DMS 273 (cell line): ENCODE data around the gene OLFM2.

Experiments
- DNase-seq: peaks from one replicate; lab custom pipeline; 2025; ENCODE audit not compliant: unreplicated experiment; lab: John Stamatoyannopoulos, UW

OLFM2 gene

DNA sequence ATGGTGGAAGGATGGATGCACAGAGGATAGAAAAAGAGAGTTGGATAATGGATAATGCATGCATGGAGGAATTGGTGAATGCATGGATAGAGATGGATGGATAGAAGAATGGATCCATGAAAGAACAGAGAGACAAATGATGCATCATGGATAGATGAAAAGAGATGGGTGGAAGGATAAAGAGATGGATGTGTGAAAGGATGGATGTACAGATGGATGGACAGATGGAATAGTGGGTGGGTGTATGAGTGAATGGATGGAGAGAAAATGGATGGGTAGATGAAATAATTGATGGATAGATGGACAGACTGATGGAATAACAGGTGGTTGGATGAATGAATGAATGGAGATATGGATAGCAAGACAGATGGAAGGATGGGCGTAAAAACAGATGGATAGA lies 25.7 kb downstream of the OLFM2 start:
- DNase-seq: no peak

DNA sequence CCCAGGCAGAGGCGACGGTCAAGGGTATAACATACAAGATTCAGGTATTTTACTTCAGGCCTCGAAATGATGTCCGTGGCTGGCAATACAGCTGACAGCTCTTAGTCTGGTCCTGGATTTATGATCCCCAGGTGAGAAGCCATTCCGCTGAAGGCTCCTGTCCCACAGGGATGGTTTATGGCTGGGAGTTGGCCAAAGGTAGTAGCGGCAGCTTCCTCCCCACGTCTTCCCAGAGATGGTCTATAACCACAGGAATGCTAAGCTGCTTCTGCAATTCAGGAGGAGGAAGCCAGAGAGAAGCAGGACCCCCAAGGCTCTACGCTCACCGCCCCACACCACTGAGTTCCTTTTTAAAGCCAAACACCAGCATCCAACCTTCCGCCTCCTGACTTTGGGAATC lies 27.1 kb downstream of the OLFM2 start:
- DNase-seq: no peak

DNA sequence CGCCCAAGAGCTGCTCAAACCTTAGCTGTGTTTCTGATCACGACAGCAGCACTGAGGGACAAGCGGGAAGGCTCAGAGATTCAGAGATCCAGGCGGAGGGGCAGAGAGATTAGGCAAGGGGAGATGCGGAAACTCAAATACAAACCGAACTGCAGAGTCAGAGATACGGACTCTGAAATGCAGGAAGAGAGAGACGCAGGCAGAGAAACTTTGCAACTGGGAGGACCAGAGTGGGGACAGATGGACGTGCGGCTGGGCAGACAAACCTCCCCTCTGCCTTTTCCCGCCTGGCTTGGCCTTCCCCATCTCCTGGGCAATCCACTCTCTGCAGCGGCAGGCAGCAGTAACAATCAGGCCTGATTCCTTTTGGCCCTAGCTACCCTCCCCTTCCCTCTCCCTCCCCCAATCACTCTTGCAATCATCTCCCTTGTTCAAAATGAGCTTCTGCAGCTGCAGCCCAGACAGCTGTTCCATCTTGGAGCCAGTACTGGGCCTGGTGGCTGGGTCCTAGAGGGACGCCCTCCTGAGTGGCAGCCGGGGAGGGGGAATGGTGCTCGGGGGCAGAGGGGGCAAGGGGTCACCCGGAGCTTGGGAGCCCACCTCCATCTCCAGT lies 29.7 kb downstream of the OLFM2 start:
- no peak for DNase-seq

DNA sequence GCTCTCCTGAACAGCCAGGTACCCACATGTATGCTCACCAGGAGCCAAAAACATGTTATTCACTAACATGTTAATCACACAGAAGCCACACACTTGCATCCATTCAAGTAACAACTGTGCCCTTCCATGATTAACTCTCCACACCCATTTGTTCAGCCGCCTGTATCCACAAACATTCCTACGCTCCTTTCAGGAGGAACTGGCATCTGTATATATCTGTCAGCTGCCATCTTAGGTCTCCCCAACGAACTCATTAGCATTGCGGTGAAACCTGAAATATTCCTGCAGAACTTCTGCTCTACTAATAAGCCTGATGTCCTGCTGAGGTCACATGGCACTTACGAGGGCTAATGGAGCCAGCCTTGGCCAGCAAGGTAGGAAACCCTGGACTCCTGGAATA lies 33.0 kb downstream of the OLFM2 start:
- no peak for DNase-seq

DNA sequence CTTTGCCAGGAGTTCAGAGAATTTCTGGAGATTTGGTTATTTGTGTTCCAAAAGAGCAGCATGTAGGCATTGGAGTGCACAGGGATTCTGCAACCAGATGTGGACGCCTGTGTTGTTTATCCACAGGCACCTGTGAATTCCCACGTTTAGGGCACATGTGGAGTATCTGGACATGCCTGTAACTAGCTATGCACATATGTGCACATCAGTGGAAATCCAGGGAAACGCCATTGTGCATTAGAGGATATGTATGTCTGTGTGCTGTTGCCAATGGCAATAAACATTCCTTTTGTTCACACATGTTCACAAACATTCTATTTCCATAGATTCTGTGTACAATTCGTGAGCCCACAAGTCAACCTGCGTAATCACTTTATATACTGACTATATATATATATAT lies 34.7 kb downstream of the OLFM2 start:
- no peak for DNase-seq

DNA sequence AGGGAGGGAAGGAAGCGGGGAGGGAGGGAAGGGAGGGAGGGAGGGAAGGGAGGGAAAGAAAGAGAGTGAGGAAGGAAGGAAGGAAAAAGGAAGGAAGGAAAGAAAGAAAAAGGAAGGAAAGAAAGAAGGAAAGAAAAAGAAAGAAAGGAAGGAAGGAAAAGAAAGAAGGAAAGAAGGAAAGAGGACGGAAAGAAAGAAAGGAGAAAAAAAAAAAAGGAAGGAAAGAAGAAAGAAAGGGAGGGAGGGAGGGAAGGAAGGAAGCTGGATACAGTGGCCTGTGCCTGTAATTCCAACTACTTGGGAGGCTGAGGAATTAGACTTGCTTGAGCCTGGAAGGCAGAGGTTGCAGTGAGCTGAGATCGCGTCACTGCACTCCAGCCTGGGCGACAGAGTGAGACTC lies 35.3 kb downstream of the OLFM2 start:
- no peak for DNase-seq

DNA sequence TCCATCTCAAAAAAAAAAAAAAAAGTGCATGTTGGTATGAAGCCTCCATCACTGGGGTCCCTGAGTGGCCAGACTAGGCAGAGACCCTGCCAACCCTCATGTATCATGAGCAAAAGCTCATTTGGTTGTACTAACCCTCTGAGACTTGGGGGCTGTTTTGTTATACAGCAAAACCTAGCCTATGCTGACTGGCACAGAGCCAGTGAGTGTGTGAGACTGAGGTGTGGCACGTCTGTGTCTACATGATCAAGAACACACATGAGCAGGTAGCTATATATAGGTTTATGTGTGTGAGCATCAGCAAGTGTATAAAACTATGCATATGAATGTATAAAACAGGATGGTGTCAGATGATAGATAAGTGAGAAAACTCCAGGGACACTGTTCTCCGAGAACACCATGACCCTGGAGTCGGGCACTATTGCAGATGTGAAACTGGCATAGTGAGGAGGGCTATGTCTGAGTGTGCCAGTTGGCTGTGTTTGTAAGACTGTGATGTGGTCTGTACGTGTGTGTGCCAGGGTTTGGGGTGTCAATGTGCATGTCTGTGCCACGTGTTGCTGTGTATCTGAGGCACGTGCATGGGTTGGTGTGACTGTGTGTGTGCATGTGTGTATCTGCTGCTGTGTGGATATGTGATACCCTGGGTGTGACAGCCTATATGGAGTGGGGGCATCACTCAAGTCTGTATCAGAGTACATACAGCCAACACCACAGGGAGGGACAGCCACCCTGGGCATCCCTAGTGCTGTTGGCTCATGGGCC lies 44.5 kb downstream of the OLFM2 start:
- DNase-seq: no peak

DNA sequence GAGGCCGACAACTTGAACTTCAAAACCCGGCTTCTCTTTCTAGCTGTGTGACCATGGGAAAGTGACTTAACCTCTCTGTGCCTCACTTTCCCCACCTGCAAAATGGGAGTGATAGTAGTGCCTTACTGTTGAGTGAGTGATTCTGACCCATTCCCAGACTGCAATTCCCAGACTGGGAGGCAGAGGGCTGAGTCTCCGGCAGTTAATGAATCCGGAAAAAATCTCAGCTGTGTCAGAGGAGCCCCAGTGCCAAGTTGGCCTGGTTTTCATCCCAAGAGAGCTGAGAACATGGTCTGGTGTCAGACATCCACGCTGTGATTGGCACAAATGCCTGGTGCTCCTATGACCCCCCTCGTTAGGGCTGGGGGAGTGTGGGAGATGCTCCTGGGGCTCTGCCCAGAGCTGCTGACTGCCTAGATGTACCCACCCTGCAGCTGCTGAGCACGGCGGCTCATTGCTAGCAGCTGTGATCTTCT lies 51.2 kb downstream of the OLFM2 start:
- DNase-seq: peak; percentile 87

DNA sequence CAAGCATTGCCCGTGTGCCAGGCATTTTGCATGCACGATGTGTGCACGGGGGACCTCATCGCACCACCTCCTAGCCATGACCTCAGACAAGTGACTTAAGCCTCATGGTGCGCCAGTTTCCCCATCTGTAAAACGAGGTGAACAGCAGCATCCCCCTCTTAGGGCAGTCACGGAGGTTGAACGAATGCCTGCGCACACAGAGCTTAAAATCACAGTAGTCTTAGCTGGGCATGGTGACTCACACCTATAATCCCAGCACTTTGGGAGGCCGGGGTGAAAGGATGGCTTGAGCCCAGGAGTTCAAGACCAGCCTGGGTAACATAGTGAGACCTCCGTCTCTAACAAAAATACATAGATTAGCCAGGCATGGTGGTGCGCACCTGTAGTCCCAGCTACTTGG lies 52.6 kb downstream of the OLFM2 start:
- no peak for DNase-seq

DNA sequence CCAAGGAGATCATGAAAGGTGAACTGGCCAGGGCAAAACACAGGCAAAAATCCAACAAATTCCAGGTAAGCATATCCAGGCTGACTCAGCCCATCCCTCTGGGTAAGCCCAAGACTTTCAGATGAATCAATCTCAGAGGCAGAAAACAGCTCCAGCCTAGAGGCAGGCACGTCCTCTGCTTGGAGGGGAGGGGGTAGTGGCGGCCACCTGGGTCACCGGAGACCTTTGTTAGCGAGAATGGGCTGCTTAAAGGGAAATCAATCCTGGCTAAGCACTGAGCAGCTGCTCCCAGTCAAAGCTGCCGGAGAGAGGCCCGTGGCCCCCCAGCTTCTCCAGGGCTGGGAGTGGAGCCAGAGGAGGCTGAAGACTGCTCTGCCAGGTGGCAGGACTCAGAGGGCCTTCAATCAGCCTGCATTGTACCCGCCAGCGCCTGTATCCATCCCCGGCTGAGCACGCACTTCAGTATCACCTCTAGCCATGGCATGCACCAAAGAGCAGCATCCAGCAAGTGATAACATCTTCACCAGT lies 53.0 kb downstream of the OLFM2 start:
- DNase-seq: peak; percentile 86

DNA sequence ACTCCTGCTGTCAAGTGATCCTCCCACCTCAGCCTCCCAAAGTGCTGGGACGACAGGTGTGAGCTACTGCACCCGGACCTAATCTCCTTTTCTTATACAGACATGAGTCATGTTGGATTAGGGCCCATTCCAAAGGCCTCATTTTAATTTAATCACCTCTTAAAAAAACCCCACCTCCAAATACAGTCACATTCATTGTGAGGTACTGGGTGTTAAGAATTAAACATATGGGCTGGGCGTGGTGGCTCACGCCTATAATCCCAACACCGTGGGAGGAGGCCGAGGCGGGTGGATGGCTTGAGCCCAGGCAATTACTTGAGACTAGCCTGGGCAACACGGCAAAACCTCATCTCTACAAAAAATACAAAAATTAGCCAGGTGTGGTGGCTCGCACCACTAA lies 54.6 kb downstream of the OLFM2 start:
- DNase-seq: peak; percentile 64

DNA sequence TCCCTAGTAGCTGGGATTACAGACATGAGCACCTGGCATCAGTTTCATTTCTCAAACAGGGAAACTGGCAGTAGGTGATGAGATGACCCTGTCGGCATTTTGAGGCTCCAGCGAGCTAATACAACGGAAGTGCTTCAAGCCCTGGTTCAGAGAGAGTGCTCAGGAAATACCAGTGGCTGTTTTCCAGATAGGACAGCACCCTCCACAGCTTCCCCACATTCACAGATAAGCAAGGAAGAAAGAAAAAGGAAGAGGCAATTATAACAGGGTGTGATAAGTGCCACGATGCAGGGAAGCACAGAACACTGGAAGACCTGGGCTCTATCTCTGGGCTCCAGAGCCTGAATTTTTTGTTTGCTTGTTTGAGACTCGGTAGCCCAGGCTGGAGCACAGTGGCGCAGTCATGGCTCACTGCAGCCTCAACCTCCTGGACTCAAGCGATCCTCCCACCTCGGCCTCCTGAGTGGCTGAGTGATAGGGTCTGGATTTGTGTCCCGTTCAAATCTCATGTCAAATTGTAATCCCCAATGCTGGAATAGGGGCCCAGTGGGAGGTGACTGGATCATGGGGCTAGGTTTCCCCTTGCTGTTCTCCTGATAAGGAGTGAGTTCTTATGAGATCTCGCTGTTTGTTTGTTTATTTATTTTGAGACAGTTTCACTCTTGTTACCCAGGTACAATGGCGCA lies 57.7 kb downstream of the OLFM2 start:
- no peak for DNase-seq

DNA sequence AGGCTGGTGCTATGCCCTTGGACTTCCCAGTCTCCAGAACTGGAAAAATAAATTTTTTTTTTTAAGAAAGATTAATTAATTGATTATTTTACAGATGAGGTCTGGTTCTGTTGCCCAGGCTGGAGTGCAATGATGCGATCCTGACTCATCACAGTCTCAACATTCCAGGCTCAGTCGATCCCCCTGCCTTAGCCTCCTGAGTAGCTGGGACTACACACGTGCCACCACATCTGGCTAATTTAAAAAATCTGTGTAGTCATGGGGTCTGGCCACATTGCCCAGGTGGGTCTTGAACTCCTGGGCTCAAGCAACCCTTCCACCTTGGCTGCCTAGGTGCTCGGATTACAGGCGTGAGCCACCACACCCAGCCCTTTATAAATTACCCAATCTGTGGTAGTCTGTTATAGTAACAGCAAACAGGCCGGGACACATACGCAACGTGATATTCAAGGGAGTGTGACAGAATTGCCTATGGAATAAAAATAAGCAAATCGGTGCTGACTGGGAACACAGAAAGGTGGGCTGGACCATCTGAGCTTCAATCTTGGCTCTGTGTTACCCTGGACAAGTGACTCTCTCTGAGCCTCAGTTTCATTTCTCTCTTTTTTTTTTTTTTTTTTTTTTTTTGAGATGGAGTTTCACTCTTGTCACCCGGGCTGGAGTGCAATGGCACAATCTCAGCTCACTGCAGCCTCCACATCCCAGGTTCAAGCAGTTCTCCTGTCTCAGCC lies 58.4 kb downstream of the OLFM2 start:
- DNase-seq: no peak

DNA sequence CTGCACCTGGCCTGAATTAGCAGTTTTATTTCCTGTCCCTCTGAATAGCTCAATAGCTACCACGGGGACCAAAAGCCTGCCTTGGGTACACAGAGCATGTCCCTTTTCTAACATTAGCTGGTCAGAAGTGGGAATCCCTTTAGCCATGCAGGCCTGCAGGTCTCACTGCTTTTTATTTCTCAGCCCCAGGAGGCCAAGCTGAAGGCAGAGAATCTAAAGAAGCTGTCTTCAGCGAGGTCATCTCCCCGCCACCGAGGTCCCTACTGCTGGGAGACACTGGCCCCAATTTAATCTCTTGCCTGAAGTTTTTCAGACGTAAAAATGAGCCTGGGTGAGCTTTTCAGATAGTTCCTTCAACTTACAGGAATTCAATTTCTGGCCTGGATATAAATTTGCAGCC lies 60.5 kb downstream of the OLFM2 start:
- DNase-seq: no peak

DNA sequence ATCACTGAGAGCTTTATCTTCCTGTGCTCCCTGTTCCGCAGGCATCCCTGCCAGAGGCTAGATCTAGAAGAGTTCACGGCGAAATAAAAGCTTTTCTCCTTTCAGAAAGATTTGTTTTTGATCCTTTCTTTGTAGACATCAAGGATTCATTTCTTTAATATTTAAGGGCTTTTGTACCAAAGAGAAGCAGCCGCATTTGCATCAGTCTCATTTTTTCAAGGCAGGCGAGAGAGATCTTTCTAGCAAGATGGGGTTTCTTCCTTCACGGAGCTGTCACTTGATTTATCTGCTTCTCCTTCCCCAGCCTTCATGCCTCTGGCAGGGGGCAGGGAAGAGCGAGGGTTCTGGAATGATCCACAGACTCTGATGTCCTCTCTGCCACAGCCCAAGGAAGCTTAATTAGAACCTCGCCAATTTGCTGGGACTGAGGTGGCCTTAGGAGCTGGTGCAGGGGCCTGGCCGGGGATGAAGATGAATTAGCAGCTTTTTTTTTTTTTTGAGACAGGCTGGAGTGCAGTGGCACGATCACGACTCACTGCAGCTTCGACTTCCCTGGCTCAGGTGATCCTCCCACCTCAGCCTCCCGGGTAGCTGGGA lies 61.2 kb downstream of the OLFM2 start:
- DNase-seq: no peak

DNA sequence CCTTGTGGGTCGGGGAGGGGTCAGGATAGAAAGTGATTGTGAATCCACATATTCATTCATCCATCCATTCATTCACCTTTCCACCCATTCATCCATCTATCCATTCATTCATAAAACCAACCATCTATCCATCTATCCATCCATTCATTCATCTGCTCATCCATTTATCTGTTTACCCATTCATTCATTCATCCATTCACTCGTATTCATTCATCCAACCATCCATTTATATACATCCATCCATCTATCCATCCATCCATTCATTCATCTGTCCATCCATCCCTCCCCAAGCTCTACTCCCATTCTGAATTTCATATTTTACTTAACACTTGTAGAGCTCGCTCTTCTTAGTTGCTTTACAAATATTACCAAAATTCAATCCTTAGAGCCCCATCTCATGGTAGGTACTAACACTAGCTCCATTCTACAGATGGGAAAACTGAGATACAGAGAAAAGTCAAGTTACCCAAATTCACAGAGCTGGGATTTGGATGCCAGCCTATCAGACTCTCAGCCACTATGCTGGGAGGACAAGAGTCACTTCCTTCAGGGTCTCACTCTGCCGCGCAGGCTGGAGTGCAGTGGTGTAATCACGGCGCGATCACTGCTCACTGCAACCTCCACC lies 63.6 kb downstream of the OLFM2 start:
- DNase-seq: no peak

DNA sequence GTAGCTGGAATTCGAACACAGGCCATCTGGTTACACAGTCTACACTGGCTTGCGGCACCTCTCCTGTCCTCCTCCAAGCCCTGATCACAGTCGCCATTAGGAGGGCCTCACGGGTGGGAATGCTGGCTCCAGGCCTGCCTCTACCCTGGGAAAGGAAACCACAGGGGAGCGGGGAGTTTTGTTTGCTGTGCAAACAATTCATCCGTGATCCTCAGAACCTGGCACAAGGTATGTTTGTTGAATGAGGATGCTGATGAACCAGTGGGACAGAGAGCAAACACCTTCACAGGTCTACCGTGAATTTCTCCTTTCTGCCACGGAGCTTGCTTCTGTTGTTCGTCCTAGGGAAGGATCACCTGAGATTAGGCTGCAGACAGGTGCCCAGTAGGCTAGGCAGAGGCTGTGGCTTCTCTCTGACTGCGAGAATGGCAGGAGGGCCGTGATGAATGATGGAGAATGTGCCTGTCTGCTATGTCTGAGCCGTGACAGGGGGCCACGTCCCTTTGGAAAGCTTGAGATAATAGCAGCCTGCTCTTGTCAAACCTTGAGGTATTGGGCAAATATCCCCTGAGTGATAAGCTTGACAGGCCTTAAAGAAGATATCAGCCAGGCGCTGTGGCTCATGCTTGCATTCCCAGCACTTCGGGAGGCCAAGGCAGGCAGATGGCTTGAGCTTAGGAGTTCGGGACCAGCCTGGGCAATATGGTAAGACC lies 64.5 kb downstream of the OLFM2 start:
- no peak for DNase-seq

DNA sequence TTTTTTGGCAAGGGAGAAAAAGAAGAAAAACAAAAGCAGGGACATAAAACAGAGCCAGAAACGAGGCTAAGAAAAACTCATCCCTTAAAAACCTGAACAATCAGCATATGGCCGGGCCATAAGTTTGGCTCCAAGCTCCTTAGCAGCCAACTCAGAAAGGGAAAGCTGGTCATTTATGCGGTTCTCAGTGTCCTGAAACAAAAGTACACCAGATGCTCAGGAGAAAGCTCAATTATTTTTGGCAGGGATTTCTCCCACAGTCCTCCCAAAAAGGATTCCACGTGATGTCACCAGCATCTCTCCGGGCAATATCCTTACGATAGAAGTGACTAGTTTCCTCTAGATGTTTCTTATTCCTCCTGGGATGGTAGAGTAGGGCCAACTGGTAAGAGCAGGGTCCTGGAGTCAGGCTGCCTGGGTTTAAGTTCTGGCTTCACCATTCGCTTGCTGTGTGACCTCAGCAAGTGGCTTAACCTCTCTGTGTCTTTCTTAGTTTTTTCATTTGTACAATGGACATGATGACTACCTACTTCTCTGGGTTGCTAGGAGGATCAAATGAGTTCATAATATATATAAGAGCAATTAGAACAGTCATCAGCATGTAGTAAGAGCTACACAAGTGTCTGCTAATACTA lies 67.2 kb downstream of the OLFM2 start:
- peak; percentile 82 for DNase-seq

DNA sequence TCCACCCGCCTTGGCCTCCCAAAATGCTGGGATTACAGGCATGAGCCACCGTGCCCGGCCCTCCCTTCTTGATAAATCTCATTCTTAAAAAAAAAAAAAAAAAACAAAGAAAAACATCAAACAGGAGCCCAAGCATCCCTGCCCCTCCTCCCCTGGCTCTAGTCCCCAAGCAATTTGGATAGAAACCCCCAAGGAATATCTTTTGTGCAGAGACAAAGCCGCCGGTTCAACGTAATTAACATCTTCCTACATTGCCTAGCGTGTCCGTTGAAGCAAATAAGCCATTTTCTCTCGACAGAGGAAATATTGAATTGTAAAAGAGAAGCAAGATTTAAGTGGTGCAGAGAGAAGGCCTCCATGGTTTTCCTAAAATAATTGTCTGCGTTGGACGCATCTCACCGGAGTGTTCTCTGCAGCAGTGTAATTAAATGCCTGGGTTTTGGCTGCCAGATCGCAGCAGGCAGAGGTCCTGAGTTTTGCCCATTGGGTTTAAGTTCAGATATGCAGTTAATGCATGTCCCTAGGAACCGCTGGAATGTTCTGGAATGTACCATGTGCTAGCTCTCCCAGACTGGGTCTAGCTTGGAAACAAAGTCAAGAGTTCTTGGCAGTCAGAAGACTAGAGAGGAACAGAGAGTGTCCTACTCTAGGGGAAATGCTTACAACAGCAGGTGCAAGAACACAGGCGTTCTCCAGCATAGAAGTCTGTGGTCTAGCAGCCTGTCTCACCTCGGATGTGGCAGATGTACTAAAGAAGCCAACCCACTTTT lies 70.4 kb downstream of the OLFM2 start:
- DNase-seq: no peak
